ENCODE results near the gene CRAMP1. TPM values are rescaled to one million over a fixed set of nuclear protein-coding genes. Genes with fewer than 3 reads are reported as not detected.

CRAMP1 gene
- polyA plus RNA-seq, 2 of the 4 experiments (the other 2 are of a cell fraction): 6.5 to 9.1 TPM

DNA sequence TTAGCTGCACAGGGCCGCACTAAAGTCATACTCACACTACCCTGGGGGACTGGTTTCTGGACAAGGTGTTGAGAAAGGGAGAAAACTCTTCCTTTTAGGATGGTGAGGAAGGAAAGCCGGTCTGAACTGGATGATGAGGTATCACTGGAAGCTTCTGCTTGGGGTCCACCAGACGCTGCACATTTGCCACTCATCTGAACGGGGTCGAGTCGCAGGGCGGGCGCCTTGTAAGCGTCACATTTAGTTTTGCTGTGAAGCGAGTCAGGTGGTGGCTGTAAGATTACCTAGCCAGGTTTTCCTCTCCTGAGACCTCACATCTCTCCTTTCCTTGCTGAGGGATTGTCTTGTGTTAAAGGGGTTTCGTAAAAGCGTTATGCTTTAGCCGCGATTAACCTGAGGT, 68.2 kb downstream of the CRAMP1 start:
- H3K4me2 ChIP-seq: peak overlapping the region; percentile 85
- 95% methylated on average over 14 of the region's 14 CpGs for WGBS (ENCODE audit: missing lambda C conversion rate)
- CTCF ChIA-PET: interaction anchor here (0.8 to 1.9 kb wide), 3 partner anchors 12 to 25 kb away, joined by 3 to 6 read pairs (median 5); partner anchors contain the start of gene MAPK8IP3
- peak overlapping the region in 1 of 2 experiments; percentile 98; a peak in 3 of 6 replicates for H3K27ac ChIP-seq
- TF ChIP-seq, protein P1, sequence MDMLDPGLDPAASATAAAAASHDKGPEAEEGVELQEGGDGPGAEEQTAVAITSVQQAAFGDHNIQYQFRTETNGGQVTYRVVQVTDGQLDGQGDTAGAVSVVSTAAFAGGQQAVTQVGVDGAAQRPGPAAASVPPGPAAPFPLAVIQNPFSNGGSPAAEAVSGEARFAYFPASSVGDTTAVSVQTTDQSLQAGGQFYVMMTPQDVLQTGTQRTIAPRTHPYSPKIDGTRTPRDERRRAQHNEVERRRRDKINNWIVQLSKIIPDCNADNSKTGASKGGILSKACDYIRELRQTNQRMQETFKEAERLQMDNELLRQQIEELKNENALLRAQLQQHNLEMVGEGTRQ (IDR thresholded peaks at IDR 0.05): no peak
- TF ChIP-seq KDM1A (IDR thresholded peaks at IDR 0.05; ENCODE audit: low read depth) (no peak), PHF8 (IDR thresholded peaks at IDR 0.05; ENCODE audit: borderline replicate concordance, low read depth) (no peak), CHD2 (IDR thresholded peaks at IDR 0.05; ENCODE audit: low read length, partially characterized antibody) (no peak), TP53 (CRISPR knock-in tag; IDR thresholded peaks at IDR 0.05) (no peak), ZC3H11A (IDR thresholded peaks at IDR 0.05) (no peak)
- H3K4me3 ChIP-seq: 0 out of 3 replicates have a peak overlapping the region, but pooled peaks have one; percentile 85
- FAIRE-seq (no peak), DNase-seq (ENCODE audit: low read depth in 1 of 2, low spot score in 1 of 2) (no peak), ATAC-seq (no peak)
- peaks cover 26% of the 10 kb centered on the region for H3K4me1 ChIP-seq
- POLR2A ChIA-PET: interaction anchor here (1.9 kb wide), 1 partner anchor 26 kb away, joined by 4 read pairs; the partner anchor contains the start of gene MAPK8IP3
- no peaks in the 10 kb centered on the region for H3K9me3 ChIP-seq

DNA sequence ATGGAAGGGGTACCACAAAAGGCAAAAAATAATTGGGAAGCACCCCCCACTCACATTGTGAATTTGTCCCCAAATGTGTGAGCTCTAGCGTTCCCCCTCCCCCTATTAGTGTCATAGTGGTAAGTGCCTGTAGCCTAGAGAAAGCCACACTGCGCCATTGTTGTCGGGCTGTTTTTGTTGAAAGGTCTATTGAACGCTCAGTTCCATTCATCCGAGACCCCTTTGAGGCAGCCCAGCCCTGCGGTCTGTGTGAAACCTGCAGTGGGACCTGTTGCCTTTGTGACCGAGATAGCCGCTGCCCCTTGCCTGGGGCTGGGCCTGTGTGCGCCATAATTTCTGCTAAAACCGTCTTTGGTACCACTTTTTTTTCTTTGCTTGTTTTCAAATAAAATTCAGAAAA, 68.9 kb downstream of the CRAMP1 start:
- 93% methylated on average over 10 of the region's 10 CpGs for WGBS (ENCODE audit: missing lambda C conversion rate)
- DNase-seq (ENCODE audit: low read depth in 1 of 2, low spot score in 1 of 2): no peak
- H3K4me2 ChIP-seq: peak overlapping the region; percentile 85; the same call in 1 of the 3 replicates
- H3K4me1 ChIP-seq: peaks cover 25% of the 10 kb centered on the region
- TF ChIP-seq NPAS2 (CRISPR knock-in tag; IDR thresholded peaks at IDR 0.05; ENCODE audit: borderline replicate concordance): no peak
- no peak for TF ChIP-seq CBX8 (IDR thresholded peaks at IDR 0.05)
- TF ChIP-seq TFCP2L1 (CRISPR knock-in tag; IDR thresholded peaks at IDR 0.05): no peak
- TF ChIP-seq KDM1A (IDR thresholded peaks at IDR 0.05; ENCODE audit: low read depth): no peak
- no peak for TF ChIP-seq ESRRA (IDR thresholded peaks at IDR 0.05; ENCODE audit: borderline replicate concordance, low read length)
- no peak for TF ChIP-seq CHD4 (IDR thresholded peaks at IDR 0.05; ENCODE audit: borderline replicate concordance)
- TF ChIP-seq, protein P2, sequence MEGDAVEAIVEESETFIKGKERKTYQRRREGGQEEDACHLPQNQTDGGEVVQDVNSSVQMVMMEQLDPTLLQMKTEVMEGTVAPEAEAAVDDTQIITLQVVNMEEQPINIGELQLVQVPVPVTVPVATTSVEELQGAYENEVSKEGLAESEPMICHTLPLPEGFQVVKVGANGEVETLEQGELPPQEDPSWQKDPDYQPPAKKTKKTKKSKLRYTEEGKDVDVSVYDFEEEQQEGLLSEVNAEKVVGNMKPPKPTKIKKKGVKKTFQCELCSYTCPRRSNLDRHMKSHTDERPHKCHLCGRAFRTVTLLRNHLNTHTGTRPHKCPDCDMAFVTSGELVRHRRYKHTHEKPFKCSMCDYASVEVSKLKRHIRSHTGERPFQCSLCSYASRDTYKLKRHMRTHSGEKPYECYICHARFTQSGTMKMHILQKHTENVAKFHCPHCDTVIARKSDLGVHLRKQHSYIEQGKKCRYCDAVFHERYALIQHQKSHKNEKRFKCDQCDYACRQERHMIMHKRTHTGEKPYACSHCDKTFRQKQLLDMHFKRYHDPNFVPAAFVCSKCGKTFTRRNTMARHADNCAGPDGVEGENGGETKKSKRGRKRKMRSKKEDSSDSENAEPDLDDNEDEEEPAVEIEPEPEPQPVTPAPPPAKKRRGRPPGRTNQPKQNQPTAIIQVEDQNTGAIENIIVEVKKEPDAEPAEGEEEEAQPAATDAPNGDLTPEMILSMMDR (IDR thresholded peaks at IDR 0.05): no peak
- TF ChIP-seq RAD21 (conservative IDR thresholded peaks at IDR 0.05 in 1 of 2, IDR thresholded peaks at IDR 0.05 in 1 of 2): no peak
- no peak for TF ChIP-seq CEBPB (IDR thresholded peaks at IDR 0.05)
- TF ChIP-seq TP53 (CRISPR knock-in tag; IDR thresholded peaks at IDR 0.05): no peak
- no peak for TF ChIP-seq RARB (CRISPR knock-in tag; IDR thresholded peaks at IDR 0.05)
- no peak for TF ChIP-seq FOSB (CRISPR knock-in tag; IDR thresholded peaks at IDR 0.05)
- no peak for TF ChIP-seq HOXB5 (CRISPR knock-in tag; IDR thresholded peaks at IDR 0.05)
- no peak for TF ChIP-seq GATA3 (IDR thresholded peaks at IDR 0.05; ENCODE audit: borderline replicate concordance)
- no peak for TF ChIP-seq BHLHE40 (IDR thresholded peaks at IDR 0.05; ENCODE audit: low read depth, low read length)
- H3K27ac ChIP-seq: no peak overlapping the region
- FAIRE-seq: no peak
- H3K4me3 ChIP-seq: no peak overlapping the region
- CTCF ChIA-PET: interaction anchor here (0.8 to 1.9 kb wide), 3 partner anchors 11 to 25 kb away, joined by 3 to 6 read pairs (median 5); partner anchors contain the start of gene MAPK8IP3
- no peak for ATAC-seq
- H3K9me3 ChIP-seq: no peaks in the 10 kb centered on the region
- POLR2A ChIA-PET: interaction anchor here (1.9 kb wide), 1 partner anchor 25 kb away, joined by 4 read pairs; the partner anchor contains the start of gene MAPK8IP3

DNA sequence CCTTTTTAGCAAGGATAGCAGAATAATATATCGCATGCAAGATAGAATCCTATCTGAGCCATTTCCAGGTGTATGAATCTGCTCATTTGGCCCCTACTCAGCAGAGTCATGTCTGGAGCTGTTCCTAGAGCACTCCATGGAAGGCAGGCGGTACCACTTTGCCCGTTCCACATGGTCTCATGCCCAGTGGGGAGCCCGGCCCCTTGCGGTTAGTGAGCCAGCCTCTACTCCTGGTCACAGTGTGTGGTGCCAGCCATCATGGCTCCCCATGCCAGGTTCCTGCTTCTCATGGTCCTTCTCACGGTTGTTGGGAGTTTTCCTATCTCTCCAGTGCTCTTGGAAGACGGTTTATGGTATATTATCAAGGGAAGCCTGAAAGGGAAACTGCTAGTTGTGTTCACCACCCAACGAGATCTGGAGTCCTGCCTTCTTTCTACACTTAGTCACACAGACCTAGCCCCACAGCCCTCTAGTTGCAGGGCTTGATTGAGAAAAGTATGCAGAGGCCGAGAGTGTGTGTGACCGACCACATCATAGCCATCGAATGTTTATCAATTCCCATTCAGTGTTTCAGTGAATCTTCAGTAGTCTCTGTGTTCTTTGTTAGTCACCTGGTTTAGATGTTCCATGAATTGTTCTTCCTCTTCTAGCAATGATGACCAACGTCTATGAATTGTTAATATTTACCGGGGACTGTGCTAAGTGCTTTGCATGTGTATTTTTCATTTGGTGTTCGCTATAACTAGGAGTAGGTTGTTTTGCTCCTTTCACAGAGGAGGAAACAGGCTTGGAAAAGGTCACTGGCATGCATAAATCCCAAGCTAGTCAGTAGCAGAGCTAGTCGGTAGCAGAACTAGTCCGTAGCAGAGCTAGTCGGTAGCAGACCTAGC, 75.5 kb downstream of the CRAMP1 start:
- CTCF ChIA-PET: interaction anchor here (0.7 to 5.3 kb wide), 4 partner anchors 9 to 36 kb away, joined by 3 to 72 read pairs (median 4); partner anchors contain the start of gene MAPK8IP3
- Histone ChIP-seq H3K4me1 (peaks cover 65% of the 10 kb centered on the region), H3K27ac (peak overlapping the region; percentile 85 to 95), H3K4me3 (no peak overlapping the region; the same call in 2 of the 3 replicates), H3K4me2 (peak overlapping the region; percentile 79), H3K9me3 (no peaks in the 10 kb centered on the region)
- FAIRE-seq (no peak), ATAC-seq (no peak), DNase-seq (ENCODE audit: low read depth in 1 of 2, low spot score in 1 of 2) (peak in 1 of 2 experiments; percentile 33)
- TF ChIP-seq, protein P3, sequence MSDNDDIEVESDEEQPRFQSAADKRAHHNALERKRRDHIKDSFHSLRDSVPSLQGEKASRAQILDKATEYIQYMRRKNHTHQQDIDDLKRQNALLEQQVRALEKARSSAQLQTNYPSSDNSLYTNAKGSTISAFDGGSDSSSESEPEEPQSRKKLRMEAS (IDR thresholded peaks at IDR 0.05): 0 out of 2 replicates have a peak, but pooled peaks have one; percentile 19
- no peak for TF ChIP-seq NPAS2 (CRISPR knock-in tag; IDR thresholded peaks at IDR 0.05; ENCODE audit: borderline replicate concordance)
- TF ChIP-seq, protein P4, sequence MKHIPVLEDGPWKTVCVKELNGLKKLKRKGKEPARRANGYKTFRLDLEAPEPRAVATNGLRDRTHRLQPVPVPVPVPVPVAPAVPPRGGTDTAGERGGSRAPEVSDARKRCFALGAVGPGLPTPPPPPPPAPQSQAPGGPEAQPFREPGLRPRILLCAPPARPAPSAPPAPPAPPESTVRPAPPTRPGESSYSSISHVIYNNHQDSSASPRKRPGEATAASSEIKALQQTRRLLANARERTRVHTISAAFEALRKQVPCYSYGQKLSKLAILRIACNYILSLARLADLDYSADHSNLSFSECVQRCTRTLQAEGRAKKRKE (CRISPR knock-in tag; IDR thresholded peaks at IDR 0.05; ENCODE audit: low read depth): 0 out of 2 replicates have a peak, but pooled peaks have one; percentile 55
- TF ChIP-seq MAFK (IDR thresholded peaks at IDR 0.05; ENCODE audit: partially characterized antibody): peak; percentile 10
- no peak for TF ChIP-seq TP53 (CRISPR knock-in tag; IDR thresholded peaks at IDR 0.05)
- TF ChIP-seq ESRRA (IDR thresholded peaks at IDR 0.05; ENCODE audit: borderline replicate concordance, low read length): no peak
- TF ChIP-seq SREBF2 (IDR thresholded peaks at IDR 0.05): no peak
- TF ChIP-seq NFE2L2 (conservative IDR thresholded peaks at IDR 0.05; ENCODE audit: low read length): no peak
- no peak for TF ChIP-seq HDAC2 (IDR thresholded peaks at IDR 0.05)
- TF ChIP-seq FOXS1 (CRISPR knock-in tag; IDR thresholded peaks at IDR 0.05): peak; percentile 11; the same call in 1 of the 2 replicates
- TF ChIP-seq CBX2 (IDR thresholded peaks at IDR 0.05; ENCODE audit: borderline replicate concordance, low read depth): no peak
- WGBS (ENCODE audit: missing lambda C conversion rate): 42% methylated on average over 17 of the region's 17 CpGs
- POLR2A ChIA-PET: no interaction called here
